Keratinocyte (primary cell): ENCODE data around the gene FMN1. TPM values are rescaled to one million over a fixed set of nuclear protein-coding genes. Genes with fewer than 3 reads are reported as not detected.
A peak's percentile ranks its signal among the peaks of the same experiment; 100 is the strongest.

Experiments used
- DNase-seq: peaks from one replicate; pipeline ENCODE4 v3.0.0-alpha.2; 2011; ENCODE audit warnings: low read depth, missing footprints, low spot score
- FAIRE-seq: peaks from 2 replicates; lab custom pipeline; 2011; peaks lifted over from hg19 to GRCh38; lab: Jason Lieb, UNC
- H2AFZ ChIP-seq: 2 replicates; pipeline ENCODE4 v1.6.0; 2012; ENCODE audit warnings: low read length, control low read depth, inconsistent platforms; ENCODE audit not compliant: control insufficient read depth
- H3K27ac ChIP-seq: 2 replicates; pipeline ENCODE4 v1.5.1; 2011; ENCODE audit warnings: low read length; ENCODE audit not compliant: control insufficient read depth, insufficient read depth
- H3K27me3 ChIP-seq: 3 replicates; pipeline ENCODE4 v1.6.0; 2011; ENCODE audit warnings: low read length; ENCODE audit not compliant: control insufficient read depth, insufficient read depth; ENCODE audit errors: extremely low read depth
- H3K36me3 ChIP-seq, 2 experiments: 2 replicates in 1 of 2; 3 replicates in 1 of 2; pipeline ENCODE4 v1.5.1; 2011; ENCODE audit warnings: low read length in 2 of 2, mild to moderate bottlenecking in 1 of 2; ENCODE audit not compliant: control insufficient read depth in 2 of 2, insufficient read depth in 2 of 2; ENCODE audit errors: extremely low read depth in 1 of 2
- H3K4me1 ChIP-seq: 3 replicates; pipeline ENCODE4 v1.5.1; 2011; ENCODE audit warnings: low read length; ENCODE audit not compliant: control insufficient read depth, insufficient read depth; ENCODE audit errors: extremely low read depth
- H3K4me2 ChIP-seq: 3 replicates; pipeline ENCODE4 v1.6.0; 2011; ENCODE audit warnings: low read depth, low read length; ENCODE audit not compliant: control insufficient read depth, insufficient read depth; ENCODE audit errors: extremely low read depth
- H3K4me3 ChIP-seq, 3 experiments: fragments of 200-600 bp in 1 of 3; sonication (generic) in 1 of 3; 2 replicates in 2 of 3; 3 replicates in 1 of 3; pipeline ENCODE4 v1.5.1; 2011 to 2016; ENCODE audit warnings: low read length in 3 of 3, mild to moderate bottlenecking in 3 of 3, control low read depth in 2 of 3, inconsistent platforms in 1 of 3, low read depth in 1 of 3, mixed read lengths in 1 of 3, mixed run types in 1 of 3, moderate library complexity in 1 of 3; ENCODE audit not compliant: control insufficient read depth in 2 of 3, insufficient read depth in 2 of 3; ENCODE audit errors: extremely low read depth in 1 of 3
- H3K79me2 ChIP-seq: 2 replicates; pipeline ENCODE4 v1.6.0; 2012; ENCODE audit warnings: low read length; ENCODE audit not compliant: control insufficient read depth, insufficient read depth
- H3K9ac ChIP-seq: 3 replicates; pipeline ENCODE4 v1.6.0; 2011; ENCODE audit warnings: low read length; ENCODE audit not compliant: control insufficient read depth, insufficient read depth; ENCODE audit errors: extremely low read depth
- H3K9me1 ChIP-seq: 3 replicates; pipeline ENCODE4 v1.6.0; 2011; ENCODE audit warnings: low read length; ENCODE audit not compliant: control insufficient read depth, insufficient read depth; ENCODE audit errors: extremely low read depth
- H3K9me3 ChIP-seq: 2 replicates; pipeline ENCODE4 v1.5.1; 2012; ENCODE audit warnings: low read depth, low read length; ENCODE audit not compliant: control insufficient read depth
- H4K20me1 ChIP-seq: 3 replicates; pipeline ENCODE4 v1.6.0; 2011; ENCODE audit warnings: low read length; ENCODE audit not compliant: control insufficient read depth, insufficient read depth; ENCODE audit errors: extremely low read depth
- EZH2 ChIP-seq: IDR thresholded peaks from one replicate; pipeline ENCODE4 v1.6.1; 2012; ENCODE audit warnings: inconsistent platforms, mild to moderate bottlenecking, low read length, moderate library complexity
- dilution Hi-C: fragments of 300-500 bp; cut with MboI; formaldehyde crosslinking; loops from one replicate; pipeline ENCODE4 v1.7.0; 2020; ENCODE audit warnings: low sequenced_read_pairs; ENCODE audit not compliant: extremely low pct_ligation_motif_present
- polyA plus RNA-seq, 5 experiments: library from polyadenylated mRNA; depleted of rRNA in 3 of 5; stranded (reverse) in 3 of 5; stranded (forward) in 1 of 5; unstranded in 1 of 5; fragments of >200 nt; gene quantifications; 1 replicate in 1 of 5; 2 replicates in 3 of 5; 3 replicates in 1 of 5; pipeline versions ENCODE4 v1.2.1 to v1.2.3, GENCODE V29; 2011 to 2012; ENCODE audit warnings: missing spikeins in 2 of 5, low read depth in 1 of 5, low replicate concordance in 1 of 5
- TF ChIP-seq, protein P1 (sequence below), 3 experiments: IDR thresholded peaks in 1 of 3; conservative IDR thresholded peaks in 1 of 3; optimal IDR thresholded peaks in 1 of 3; 2 replicates in 2 of 3; 3 replicates in 1 of 3; pipeline versions ENCODE3 to v1.5.1; 2011; ENCODE audit warnings: low read length in 3 of 3, mild to moderate bottlenecking in 3 of 3, moderate library complexity in 2 of 3, control low read depth in 1 of 3, inconsistent platforms in 1 of 3; ENCODE audit not compliant: insufficient read depth in 2 of 3; ENCODE audit errors: extremely low read depth in 1 of 3

FMN1 gene
- polyA plus RNA-seq, 1 donor (not counting 4 experiments of a cell fraction or from before 2014, with no cell fraction given), result 0.71 TPM

DNA sequence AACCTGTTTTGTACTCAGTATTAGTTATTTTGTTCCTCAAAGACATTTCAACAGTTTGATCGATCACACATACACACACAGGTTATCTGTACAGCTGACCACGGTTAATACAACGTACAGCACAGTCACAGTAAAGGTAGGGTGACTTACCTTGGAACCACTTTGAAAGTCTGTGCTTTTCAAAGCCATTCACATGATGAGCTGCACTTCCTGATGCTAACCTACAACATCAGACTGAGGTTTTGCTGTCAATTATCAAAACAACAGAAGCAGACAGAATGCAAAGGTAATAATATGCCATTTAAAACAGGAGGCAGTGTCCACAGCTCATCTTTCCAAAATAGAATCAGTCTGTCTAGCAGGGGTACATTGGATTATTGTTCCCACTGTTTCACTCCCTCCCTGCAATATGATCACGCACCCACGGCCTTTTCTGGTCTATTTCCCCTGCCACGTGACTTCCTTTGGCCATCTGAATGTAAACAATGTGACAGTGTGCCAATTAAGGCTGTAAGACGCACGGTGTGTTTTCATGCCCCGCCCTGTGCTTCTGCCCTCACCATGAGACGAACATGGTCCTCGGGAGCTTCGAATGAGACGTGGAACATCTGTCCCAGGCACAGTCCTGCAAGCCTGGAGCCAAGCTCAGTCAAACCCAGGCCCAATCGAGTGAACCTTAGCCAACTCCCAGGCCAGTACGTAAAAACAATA, 102.4 kb downstream of the FMN1 start:
- Histone ChIP-seq H3K79me2 (no peaks in the 10 kb centered on the region), H3K9ac (no peak overlapping the region), H4K20me1 (no peaks in the 10 kb centered on the region), H3K27ac (no peak overlapping the region), H2AFZ (peak overlapping the region; percentile 21), H3K4me2 (no peak overlapping the region), H3K4me3 (no peak overlapping the region), H3K9me3 (no peaks in the 10 kb centered on the region), H3K27me3 (no peaks in the 10 kb centered on the region), H3K4me1 (peaks cover 6% of the 10 kb centered on the region), H3K9me1 (no peaks in the 10 kb centered on the region), H3K36me3 (no peaks in the 10 kb centered on the region)
- dilution Hi-C loops, result no loop called here
- DNase-seq (no peak), FAIRE-seq (no peak)
- TF ChIP-seq, protein P1, sequence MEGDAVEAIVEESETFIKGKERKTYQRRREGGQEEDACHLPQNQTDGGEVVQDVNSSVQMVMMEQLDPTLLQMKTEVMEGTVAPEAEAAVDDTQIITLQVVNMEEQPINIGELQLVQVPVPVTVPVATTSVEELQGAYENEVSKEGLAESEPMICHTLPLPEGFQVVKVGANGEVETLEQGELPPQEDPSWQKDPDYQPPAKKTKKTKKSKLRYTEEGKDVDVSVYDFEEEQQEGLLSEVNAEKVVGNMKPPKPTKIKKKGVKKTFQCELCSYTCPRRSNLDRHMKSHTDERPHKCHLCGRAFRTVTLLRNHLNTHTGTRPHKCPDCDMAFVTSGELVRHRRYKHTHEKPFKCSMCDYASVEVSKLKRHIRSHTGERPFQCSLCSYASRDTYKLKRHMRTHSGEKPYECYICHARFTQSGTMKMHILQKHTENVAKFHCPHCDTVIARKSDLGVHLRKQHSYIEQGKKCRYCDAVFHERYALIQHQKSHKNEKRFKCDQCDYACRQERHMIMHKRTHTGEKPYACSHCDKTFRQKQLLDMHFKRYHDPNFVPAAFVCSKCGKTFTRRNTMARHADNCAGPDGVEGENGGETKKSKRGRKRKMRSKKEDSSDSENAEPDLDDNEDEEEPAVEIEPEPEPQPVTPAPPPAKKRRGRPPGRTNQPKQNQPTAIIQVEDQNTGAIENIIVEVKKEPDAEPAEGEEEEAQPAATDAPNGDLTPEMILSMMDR (optimal IDR thresholded peaks at IDR 0.05 in 1 of 3, IDR thresholded peaks at IDR 0.05 in 1 of 3, conservative IDR thresholded peaks at IDR 0.05 in 1 of 3; ENCODE audit: extremely low read depth in 1 of 3, insufficient read depth in 2 of 3, low read length in 3 of 3), result no peak
- no peak for TF ChIP-seq EZH2

DNA sequence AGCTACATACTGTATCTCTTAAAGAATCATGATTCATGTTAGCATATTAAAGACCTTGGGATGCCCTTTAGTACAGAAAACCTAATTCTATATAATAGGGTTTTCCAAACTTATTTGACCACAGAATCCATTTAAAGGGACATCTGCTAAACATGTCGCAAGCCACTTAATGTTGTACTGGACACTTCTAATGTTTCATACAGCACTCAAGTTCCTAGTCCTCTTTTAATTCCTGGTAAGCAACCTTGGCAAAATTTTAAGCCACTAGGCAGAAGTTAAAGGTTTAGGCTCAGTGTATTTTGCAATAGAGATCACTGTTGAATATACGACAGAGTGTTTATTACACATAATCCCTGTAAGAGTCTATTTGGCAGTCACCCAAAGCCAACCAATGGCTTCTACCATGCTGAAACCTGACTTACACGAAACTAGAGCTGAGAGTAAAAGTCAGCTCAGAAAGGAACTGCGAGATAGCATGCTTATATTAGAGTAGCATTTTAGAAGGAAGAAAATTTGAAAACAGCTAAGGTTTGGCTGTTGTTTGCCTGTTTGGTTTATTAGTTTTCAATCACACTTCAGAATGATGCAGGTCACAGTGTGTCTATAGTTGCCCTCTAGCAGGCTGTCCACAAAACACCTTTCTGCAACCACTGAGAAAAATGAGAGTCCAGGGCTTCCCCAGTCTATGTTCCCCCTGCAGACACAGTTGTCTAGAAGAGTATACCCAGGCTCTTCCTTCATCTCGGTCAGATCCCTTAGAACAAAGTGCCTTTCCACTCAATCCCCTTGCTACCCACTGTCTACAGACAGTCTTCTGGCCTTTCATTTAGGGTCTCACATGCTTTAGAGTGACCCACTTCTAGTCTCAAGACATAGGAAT, 104.4 kb downstream of the FMN1 start:
- FAIRE-seq (no peak), DNase-seq (no peak)
- TF ChIP-seq EZH2, result no peak
- TF ChIP-seq, protein P1 (optimal IDR thresholded peaks at IDR 0.05 in 1 of 3, IDR thresholded peaks at IDR 0.05 in 1 of 3, conservative IDR thresholded peaks at IDR 0.05 in 1 of 3; ENCODE audit: extremely low read depth in 1 of 3, insufficient read depth in 2 of 3, low read length in 3 of 3), result no peak
- Histone ChIP-seq H3K36me3 (no peaks in the 10 kb centered on the region), H3K4me3 (no peak overlapping the region), H2AFZ (no peak overlapping the region), H3K9me3 (no peaks in the 10 kb centered on the region), H4K20me1 (no peaks in the 10 kb centered on the region), H3K27me3 (no peaks in the 10 kb centered on the region), H3K4me2 (no peak overlapping the region), H3K4me1 (peaks cover 10% of the 10 kb centered on the region), H3K9ac (no peak overlapping the region), H3K27ac (no peak overlapping the region), H3K79me2 (no peaks in the 10 kb centered on the region), H3K9me1 (no peaks in the 10 kb centered on the region)
- dilution Hi-C loops, result no loop called here
